GM13976 (cell line): ENCODE results near the gene UTS2B.
A peak's percentile ranks its signal among the peaks of the same experiment; 100 is the strongest.

ENCODE experiments used
- DNase-seq: peaks from one replicate; pipeline ENCODE4 v3.0.0; 2012; ENCODE audit warnings: low spot score
- in situ Hi-C: fragments of 300-500 bp; cut with MboI; formaldehyde crosslinking; loops from one replicate; pipeline ENCODE4 v1.12.0; 2022; ENCODE audit warnings: low sequenced_read_pairs, mixed read lengths, inconsistent platforms; ENCODE audit not compliant: unreplicated experiment
- TF ChIP-seq, protein P1 (sequence below): IDR thresholded peaks from 2 replicates; pipeline ENCODE4 v1.5.1; 2012; ENCODE audit warnings: borderline replicate concordance, mild to moderate bottlenecking; ENCODE audit not compliant: insufficient read depth; ENCODE audit errors: extremely low read depth, missing control alignments, control extremely low read depth

UTS2B gene

DNA sequence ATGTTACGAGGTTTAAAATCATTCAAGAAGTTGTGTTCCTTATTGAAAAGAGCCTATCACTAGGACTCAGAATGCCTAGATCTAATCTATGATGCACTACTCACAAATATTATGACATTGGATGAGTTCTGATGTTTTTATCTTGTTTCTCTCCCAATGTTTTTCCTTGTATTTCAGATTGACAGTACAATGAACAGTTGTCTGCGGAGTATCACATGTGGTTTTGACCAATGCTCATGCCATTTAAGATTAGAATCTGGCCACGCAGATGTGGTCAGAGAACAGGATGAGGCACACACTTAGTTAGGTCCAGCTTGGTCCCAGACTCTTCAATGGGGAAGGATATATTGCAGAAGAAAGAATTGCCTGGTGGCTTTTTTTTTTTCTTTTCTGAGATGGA, 26.7 kb downstream of the UTS2B start:
- in situ Hi-C loops: no loop called here
- TF ChIP-seq, protein P1, sequence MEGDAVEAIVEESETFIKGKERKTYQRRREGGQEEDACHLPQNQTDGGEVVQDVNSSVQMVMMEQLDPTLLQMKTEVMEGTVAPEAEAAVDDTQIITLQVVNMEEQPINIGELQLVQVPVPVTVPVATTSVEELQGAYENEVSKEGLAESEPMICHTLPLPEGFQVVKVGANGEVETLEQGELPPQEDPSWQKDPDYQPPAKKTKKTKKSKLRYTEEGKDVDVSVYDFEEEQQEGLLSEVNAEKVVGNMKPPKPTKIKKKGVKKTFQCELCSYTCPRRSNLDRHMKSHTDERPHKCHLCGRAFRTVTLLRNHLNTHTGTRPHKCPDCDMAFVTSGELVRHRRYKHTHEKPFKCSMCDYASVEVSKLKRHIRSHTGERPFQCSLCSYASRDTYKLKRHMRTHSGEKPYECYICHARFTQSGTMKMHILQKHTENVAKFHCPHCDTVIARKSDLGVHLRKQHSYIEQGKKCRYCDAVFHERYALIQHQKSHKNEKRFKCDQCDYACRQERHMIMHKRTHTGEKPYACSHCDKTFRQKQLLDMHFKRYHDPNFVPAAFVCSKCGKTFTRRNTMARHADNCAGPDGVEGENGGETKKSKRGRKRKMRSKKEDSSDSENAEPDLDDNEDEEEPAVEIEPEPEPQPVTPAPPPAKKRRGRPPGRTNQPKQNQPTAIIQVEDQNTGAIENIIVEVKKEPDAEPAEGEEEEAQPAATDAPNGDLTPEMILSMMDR: no peak
- DNase-seq: no peak

DNA sequence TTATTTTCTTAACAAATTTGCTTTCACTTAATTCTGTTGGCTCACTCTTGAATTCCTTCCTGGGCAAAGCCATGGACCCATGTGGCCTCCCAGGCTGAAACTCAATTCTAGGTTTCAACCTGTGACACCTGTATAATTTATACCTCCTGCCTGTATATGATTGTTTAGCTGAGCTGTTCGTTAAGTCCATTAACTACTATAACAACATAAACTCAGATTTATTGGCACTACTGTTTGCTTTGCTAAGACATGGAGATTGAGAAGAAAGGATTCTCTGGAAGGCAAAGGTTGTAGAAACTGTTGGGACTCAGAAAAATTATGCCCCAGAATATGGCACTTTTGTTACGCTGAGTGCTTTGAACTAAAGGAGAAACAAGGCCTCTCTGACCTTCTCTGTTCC, 27.9 kb downstream of the UTS2B start:
- TF ChIP-seq, protein P1: no peak
- in situ Hi-C loops: no loop called here
- DNase-seq: no peak

GRCh38 chr3:191301782-191302411, 28.4 kb downstream of the UTS2B start:
- in situ Hi-C loops: no loop called here

DNA sequence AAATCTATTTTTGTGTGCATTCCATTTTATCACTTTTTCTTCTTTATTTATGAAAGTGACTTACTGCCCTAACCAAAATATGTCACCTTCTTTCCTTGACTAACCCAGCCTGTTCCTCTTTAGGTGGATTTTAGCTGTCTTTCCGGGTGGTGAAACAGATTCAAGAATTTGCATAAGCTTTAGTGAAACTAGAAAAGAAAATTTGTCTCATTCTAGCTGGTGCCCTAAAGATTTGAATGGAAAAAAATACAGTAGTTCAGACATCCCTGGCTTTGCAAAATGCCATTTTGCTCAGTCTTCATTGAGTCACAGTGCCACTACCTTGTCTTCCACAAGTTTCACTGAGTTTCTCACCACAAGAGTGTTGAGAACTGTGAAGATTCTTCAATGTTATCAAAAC, 29.3 kb downstream of the UTS2B start:
- in situ Hi-C loops: no loop called here
- TF ChIP-seq, protein P1: no peak
- peak; percentile 59 for DNase-seq

More at GRCh38 chr3:191301782-191302411, 28.4 kb downstream of the UTS2B start:
- TF ChIP-seq, protein P1: no peak
- no peak for DNase-seq

- in situ Hi-C loops: no loop called here
- TF ChIP-seq, protein P1: no peak
- no peak for DNase-seq
Observed at GRCh38 chr3:191300422-191300821, 29.9 kb downstream of the UTS2B start.

DNA sequence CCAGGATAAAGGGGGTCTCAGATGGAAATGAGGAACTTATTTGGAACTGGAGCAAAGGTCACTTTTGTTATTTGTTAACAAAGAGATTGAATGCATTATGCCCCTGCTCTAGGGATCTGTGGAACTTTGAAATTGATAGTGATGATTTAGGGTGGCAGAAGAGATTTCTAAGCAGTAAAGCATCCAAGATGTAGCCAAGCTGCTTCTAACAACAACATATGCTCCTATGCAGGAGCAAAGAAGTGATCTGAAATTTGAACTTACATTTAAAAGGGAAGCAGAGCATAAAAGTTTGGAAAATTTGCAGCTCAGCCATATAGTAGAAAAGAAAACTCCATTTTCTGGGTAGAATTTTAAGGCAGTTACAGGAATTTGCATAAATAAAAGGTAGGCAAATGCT, 31.5 kb downstream of the UTS2B start:
- in situ Hi-C loops: no loop called here
- TF ChIP-seq, protein P1: no peak
- DNase-seq: no peak

GRCh38 chr3:191296041-191296541, 34.2 kb downstream of the UTS2B start:
- TF ChIP-seq, protein P1: no peak
- in situ Hi-C loops: no loop called here
- peak; percentile 47 for DNase-seq
